ENCODE measurements around the gene TBC1D9B. TPM values are rescaled to one million over a fixed set of nuclear protein-coding genes. Genes with fewer than 3 reads are reported as not detected.
A peak's percentile ranks its signal among the peaks of the same experiment; 100 is the strongest.

The TBC1D9B gene
- 23.1 and 25.0 TPM in 2 replicates for total RNA-seq (2014; rRNA removed; shearing (Covaris generic))

DNA sequence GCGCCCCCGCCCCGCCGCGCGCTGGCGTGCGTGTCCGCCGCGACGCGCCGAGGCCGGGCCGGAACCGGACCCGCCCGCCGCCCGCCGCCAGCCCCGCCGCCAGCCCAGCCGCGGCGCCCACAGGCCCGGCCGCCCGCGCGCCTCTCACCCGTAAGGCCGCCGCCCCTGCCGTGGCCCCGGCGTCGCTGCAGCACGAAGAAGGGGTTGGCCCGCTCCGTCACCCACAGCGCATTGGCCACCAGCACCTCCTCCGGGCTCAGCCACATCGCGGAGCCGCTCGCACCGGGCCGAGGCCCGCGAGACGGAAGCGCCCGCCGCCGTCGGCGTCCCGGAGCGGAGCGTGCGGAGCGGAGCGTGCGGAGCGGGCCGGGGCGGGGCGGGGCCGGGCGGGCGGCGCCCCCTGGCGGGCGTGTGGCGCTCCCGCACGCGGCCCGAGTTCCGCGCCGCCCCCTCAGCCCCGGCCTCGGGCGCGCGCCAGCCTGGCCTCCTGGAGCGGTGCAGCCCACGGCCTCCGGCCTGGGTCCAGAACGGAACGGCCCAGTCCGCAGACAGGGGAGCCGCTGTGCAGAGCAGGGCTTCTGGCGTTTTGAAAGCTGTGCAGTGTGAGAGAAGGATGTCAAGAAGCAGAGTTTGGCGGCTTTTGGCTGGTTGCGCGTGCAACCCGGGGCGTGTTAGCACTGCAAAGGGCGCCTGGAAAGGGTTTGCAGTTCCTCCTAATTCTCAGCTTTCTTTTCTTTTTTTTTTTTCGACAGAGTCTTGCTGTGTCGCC lies at the start of gene TBC1D9B:
TSS of gene TBC1D9B (minus strand) at position 342 of the 769 bp plus-strand sequence. CDS start at position 266, 76 bp downstream.
- peak; percentile 81 for DNase-seq (ENCODE audit: low read depth)

- no peak for DNase-seq (ENCODE audit: low read depth)
These were observed 47.9 kb upstream of the TBC1D9B start for GRCh38 chr5:179955630-179956029.

GRCh38 chr5:179955062-179955461 lies 47.4 kb upstream of the TBC1D9B start:
- no peak for DNase-seq (ENCODE audit: low read depth)

- no peak for DNase-seq (ENCODE audit: low read depth)
These were observed 46.7 kb upstream of the TBC1D9B start for GRCh38 chr5:179954434-179954833.

GRCh38 chr5:179953987-179954386 lies 46.3 kb upstream of the TBC1D9B start:
- no peak for DNase-seq (ENCODE audit: low read depth)

DNA sequence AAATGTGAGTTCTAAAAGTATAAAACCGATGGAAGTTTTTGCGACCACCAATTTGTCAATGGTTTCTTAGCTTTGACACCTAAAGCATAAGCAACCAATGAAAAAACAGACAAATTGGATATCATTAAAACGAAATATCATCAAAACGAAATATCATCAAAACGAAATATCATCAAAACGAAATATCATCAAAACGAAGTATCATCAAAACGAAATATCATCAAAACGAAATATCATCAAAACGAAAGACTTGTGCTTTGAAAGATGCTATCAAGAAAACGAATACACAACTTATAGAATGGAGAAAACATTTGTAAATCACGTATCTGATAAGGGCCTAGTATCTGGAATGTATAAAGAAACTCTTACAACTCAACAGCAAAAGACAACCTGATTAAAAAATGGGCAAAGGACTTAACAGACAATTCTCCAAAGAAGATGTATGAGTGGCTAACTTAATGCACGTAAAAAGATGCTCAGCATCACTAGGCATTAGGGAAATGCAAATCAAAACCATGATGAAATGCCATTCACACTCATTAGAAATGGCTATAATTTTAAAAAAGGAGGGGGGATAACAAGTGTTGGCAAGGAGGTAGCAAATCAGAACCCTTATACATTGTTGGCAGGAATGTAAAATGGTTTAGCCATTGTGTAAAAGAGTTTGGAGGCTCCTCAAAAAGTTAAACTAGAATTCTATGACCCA lies 29.4 kb upstream of the TBC1D9B start:
- DNase-seq (ENCODE audit: low read depth): no peak

- no peak for DNase-seq (ENCODE audit: low read depth)
These were observed 23.2 kb upstream of the TBC1D9B start for GRCh38 chr5:179930788-179931473.

- DNase-seq (ENCODE audit: low read depth): no peak
These were observed 20.1 kb upstream of the TBC1D9B start for GRCh38 chr5:179927824-179928223.

- DNase-seq (ENCODE audit: low read depth): no peak
These were observed 19.0 kb upstream of the TBC1D9B start for GRCh38 chr5:179926657-179927056.

DNA sequence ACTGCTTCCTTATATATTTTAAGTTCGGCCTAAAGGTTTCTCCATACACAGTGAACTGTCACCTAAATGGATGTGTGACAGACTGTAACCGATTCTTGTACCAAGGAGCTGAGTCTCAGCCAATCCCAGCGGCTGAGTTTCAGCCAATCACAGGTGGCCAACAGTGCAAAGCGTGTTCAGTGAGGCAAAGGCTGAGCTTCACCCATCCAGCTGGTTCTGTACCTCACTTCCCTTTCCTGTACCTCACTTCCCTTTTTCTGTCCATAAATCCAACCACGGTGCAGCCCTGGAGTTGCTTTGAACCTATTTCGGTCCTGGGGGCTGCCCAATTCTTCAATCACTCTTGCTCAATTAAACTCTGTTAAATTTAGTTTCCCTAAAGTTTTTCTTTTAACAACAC lies 15.7 kb upstream of the TBC1D9B start:
- no peak for DNase-seq (ENCODE audit: low read depth)

DNA sequence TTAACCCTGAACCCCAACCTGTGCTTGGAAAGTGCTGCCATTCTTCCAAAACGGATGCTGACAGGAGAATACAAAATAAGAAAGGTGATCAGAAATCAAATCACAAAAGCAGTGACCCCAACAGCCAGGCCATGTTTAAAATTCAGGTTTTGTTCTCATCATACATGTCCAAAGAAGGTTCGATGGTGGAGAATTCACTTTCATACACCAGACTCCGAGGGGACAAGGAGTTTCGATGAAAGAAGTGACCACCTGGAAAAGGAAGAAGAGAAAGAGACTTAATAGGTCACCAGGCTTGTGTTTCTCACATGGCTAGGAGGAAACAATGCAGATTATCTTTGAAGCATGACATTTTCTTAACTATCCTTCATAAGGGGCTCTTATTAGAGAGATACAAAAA lies 12.5 kb upstream of the TBC1D9B start:
- DNase-seq (ENCODE audit: low read depth): no peak

DNA sequence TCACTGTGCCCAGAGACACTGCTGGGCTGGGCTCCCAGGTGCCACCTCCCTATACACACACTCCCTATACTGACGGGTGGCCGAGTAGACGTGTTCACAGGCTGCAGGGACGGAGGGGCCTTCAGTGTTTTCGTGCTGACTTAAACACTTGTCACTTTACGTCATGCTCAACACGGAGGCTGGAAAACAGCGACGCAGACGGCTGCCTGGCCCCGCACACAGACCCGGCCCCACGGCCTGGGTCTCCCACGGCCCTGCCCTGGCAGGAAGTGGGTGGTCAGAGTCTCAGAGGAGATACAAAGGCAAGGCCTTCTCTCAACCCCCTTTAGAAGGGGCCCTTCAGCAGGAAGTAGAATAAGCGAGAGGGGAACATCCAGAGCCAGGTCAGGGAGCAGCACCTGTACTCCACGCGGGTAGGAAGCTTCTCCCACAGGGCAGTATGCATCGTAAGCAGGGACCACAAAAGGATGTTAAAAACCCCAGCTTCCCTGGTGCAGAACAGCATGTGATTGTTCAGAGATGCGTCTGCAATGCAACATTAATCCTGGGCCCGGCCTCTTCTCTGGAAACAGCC lies 11.9 kb upstream of the TBC1D9B start:
- no peak for DNase-seq (ENCODE audit: low read depth)

- no peak for DNase-seq (ENCODE audit: low read depth)
These were observed 11.2 kb upstream of the TBC1D9B start for GRCh38 chr5:179918742-179919486.

- DNase-seq (ENCODE audit: low read depth): no peak
These were observed 8.8 kb upstream of the TBC1D9B start for GRCh38 chr5:179916523-179916922.

GRCh38 chr5:179915406-179915935 lies 7.8 kb upstream of the TBC1D9B start:
- no peak for DNase-seq (ENCODE audit: low read depth)

DNA sequence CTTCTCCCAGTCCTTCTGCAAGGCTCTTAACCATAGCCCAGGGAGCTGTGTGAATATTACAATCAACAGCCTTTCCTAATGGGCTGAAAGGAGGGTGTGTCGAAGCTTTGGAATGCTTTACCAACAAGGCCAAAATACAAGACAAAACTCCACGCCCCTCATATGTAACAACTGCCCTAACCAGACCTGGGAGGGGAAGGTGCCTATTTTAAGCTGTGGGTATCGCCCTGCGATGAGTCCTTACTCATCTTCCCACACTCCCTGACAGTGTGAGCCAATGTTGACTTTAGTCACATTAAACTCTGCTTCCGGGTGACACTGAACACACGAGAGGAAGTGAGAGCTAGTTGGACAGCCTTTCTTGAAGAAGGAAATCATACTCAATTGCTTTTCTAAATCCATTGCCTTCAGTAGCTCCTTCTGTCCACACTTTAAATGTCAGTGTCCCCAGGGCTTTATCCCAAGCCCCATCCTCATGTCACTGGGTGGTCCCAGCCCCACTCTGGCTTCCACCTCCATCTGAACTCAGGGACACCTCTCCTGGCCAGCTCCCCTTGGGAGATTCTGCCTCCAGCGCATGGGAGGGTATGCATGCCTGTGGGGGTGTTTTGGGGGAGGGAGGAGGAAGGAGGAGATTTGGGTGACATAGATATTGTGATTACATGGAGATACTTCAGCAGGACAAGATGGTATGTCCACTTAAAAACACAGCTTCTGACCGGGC lies 6.5 kb upstream of the TBC1D9B start:
- DNase-seq (ENCODE audit: low read depth): peak; percentile 63

DNA sequence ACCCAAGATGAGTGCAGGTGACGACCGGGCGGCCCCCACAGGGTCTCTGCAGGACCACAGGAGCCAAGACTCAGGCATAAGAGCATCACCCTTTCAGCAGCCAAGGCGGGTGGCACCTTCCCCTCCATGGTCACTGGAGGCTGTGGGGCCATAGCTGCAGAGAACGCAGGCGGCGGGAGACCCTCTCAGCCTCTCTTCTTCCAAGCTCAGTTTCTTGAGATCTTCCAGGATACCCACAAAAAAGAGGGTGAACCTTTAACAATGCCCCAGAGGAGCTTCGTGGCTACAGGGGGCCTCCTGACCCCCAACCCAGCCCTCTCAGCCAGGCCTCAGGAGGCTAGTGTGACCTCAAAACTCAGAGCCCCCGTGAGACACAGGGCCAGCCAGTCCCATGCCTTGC lies 5.8 kb upstream of the TBC1D9B start:
- no peak for DNase-seq (ENCODE audit: low read depth)

DNA sequence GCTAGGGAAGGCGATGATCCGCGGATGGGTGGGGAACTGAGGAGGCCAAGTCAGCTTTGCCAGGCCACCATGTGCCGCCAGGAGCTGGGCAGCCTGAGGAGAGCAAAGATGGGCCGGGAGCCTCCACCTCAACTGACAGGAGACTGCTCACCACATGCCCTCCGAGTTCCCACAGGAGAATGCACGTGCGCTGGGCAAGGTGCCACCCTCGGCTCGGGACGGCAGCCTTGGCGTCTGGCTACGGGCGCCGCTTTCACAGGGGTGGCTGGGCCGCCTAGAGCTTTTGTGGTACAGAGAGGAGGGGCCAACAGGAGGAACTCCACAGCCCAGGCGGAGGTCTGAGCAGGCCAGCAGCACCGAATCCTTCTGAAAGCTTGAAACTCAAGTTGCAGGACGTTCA lies 5.3 kb upstream of the TBC1D9B start:
- DNase-seq (ENCODE audit: low read depth): no peak

- no peak for DNase-seq (ENCODE audit: low read depth)
These were observed 4.7 kb upstream of the TBC1D9B start for GRCh38 chr5:179912386-179912785.

DNA sequence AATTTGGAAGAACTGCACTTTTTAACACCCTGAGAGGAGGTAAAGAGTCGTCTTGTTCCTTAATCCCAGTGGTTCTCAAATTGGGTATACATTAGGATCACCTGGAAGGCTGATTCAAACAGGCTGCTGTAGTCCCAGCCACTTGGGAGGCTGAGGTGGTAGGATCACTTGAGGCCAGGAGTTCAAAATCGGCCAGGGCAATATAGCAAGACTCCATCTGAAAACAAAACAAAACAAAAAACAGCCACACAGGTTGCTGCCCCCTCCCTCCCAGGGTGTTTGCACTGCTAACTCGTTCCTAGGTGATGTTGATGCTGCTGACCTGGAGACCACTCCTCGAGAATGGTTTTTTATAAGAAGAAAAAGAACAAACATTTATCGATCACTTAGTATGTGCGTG lies 1.5 kb upstream of the TBC1D9B start:
- DNase-seq (ENCODE audit: low read depth): no peak

- no peak for DNase-seq (ENCODE audit: low read depth)
These were observed 831 bp upstream of the TBC1D9B start for GRCh38 chr5:179908528-179908927.
